ENCODE results near the gene ATP6V0E1. TPM values are rescaled to one million over a fixed set of nuclear protein-coding genes. Genes with fewer than 3 reads are reported as not detected.
"Not testable (repeated sequence)": the region's sequence is repeated elsewhere in the genome, so short reads cannot be mapped to it uniquely, and the experiment has no call there.

Gene ATP6V0E1
- total RNA-seq, 2 donors from 2014 or later = 105 to 117 TPM

DNA sequence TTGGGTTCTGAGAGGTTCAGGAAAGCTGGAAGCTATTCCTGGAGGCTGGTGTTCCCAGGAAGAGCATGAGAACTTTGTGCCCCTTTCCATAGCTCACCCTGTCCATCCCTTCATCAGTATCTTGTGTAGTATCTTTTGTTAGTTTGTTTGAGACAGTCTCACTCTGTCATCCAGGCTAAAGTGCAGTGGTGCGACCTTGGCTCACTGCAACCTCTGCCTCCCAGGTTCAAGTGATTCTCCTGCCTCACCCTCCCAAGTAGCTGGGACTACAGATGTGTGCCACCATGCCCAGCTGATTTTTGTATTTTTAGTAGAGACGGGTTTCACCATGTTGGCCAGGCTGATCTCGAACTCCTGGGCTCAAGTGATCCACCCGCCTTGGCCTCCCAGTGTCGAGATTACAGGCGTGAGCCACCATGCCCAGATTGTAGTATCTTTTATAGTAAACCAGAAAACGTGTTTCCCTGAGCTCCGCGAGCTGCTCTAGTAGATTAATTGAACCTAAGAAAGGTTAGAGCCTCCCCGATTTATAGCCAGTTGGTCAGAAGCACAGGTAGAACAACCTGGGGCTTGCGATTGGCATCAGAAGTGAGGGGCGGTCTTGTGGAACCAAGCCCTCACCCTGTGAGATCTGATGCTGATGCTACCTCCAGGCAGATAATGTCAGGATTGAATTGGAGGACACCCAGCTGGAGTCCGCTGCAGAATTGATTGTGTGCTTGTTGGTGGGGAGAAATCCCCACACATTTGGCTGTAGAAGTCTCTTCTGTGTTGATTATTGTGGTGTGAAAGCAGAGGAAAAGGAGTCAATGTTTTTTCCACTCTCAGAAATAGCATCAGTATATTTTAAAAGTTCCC lies 32.3 kb downstream of the ATP6V0E1 start:
- Mint-ChIP-seq H3K4me1 (ENCODE audit: low read depth) (peaks cover 68% of the 10 kb centered on the region), H3K9me3 (no peaks in the 10 kb centered on the region), H3K36me3 (ENCODE audit: insufficient read depth in 2 of 2) (peaks cover under 1 to 7% of the 10 kb centered on the region in 2 donors), H3K27ac (peak overlapping the region; percentile 86), H3K4me3 (peak overlapping the region; percentile 20 to 45), H3K27me3 (ENCODE audit: low read depth) (no peaks in the 10 kb centered on the region)
- no peak for DNase-seq
- no peak for ATAC-seq (replicated peaks in 1 of 2)

DNA sequence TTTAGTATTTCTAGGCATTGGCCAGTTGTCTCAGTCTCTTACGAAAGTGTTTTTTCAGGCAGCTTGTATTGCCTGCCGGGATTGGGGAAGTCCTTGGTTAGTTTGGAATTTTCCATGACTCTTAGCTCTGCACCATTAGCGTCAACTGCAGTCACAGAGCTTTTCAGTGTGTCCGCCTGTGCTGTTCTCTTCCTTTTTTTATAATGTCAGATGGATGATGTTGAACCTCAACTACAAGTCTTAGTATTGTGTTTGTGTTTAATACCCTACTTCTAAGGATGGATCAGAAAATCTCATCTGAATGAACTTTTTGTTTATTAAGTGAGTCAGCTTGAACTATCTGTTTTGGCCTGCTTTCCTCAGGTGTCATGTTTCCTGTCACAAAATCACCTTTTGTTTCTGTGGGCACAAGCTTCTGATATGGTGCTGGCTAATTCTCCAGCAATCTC lies 33.1 kb downstream of the ATP6V0E1 start:
- DNase-seq (no peak), ATAC-seq (replicated peaks in 1 of 2) (peak; percentile 44 to 52)
- Mint-ChIP-seq H3K36me3 (ENCODE audit: insufficient read depth in 2 of 2) (peaks cover 2 to 10% of the 10 kb centered on the region in 2 donors), H3K27ac (peak overlapping the region; percentile 86), H3K27me3 (ENCODE audit: low read depth) (no peaks in the 10 kb centered on the region), H3K9me3 (no peaks in the 10 kb centered on the region), H3K4me3 (peak overlapping the region; percentile 4 to 45), H3K4me1 (ENCODE audit: low read depth) (peaks cover 66% of the 10 kb centered on the region)

DNA sequence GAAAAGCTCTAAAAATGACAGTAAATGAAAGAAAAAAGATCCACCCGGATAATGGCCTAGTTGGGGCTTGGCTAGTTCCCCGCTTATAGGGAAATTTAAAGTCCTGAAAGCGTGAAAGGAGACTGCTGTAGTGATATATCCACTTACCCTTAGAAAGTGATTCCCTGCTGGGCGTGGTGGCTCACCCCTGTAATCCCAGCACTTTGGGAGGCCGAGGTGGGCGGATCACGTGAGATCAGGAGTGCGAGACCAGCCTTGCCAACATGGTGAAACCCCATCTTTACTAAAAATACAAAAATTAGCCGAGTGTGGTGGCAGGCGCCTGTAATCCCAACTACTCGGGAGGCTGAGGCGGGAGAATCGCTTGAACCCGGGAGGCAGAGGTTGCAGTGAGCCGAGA lies 33.5 kb downstream of the ATP6V0E1 start:
- DNase-seq; H3K36me3 Mint-ChIP-seq (ENCODE audit: insufficient read depth in 2 of 2); H3K27me3 Mint-ChIP-seq (ENCODE audit: low read depth); ATAC-seq (replicated peaks in 1 of 2); H3K9me3 Mint-ChIP-seq: not testable (repeated sequence)
- Mint-ChIP-seq H3K4me3 (peak overlapping the region in 1 of 2 donors; percentile 45), H3K27ac (peak overlapping the region; percentile 86), H3K4me1 (ENCODE audit: low read depth) (peaks cover 62% of the 10 kb centered on the region)

DNA sequence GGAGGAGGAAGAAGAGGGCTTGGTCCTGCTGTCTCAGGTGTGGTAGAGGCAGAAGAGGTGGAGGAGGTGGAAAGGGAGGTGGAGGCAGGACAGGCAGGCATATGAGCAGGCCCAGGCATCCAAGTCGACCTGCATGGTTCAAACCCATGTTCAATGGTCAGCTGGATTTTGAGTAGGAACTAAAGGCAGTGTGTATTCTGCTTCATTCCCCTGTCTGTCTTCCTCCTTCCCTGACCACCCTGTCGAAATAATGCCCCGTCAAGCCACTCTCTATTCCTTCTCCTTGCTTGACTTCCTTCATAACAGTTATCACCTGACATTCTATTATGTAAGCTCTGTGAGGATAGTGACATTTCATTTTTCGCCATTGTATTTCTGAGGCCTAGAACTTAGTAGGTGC lies 34.8 kb downstream of the ATP6V0E1 start:
- Mint-ChIP-seq H3K36me3 (ENCODE audit: insufficient read depth in 2 of 2) (peaks cover 4 to 6% of the 10 kb centered on the region in 2 donors), H3K9me3 (no peaks in the 10 kb centered on the region), H3K4me3 (no peak overlapping the region), H3K4me1 (ENCODE audit: low read depth) (peaks cover 52% of the 10 kb centered on the region), H3K27me3 (ENCODE audit: low read depth) (no peaks in the 10 kb centered on the region), H3K27ac (peak overlapping the region; percentile 88)
- ATAC-seq (replicated peaks in 1 of 2) = no peak
- no peak for DNase-seq

DNA sequence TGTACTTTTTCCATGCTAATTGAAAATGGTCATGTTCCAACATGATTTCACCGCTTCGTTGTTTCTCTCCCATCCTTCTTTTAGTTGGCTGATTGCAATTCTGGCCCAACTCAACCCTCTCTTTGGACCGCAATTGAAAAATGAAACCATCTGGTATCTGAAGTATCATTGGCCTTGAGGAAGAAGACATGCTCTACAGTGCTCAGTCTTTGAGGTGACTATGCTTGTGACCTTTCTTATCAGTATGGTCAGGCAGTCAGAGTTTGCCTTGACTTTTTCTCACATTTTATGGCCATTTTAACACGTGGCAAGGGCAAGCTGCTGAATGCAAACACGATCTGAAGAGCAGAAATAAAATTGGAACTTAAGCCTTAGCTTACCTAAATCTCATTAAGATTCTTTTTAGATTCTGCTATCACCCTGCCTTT lies 36.6 kb downstream of the ATP6V0E1 start:
- Mint-ChIP-seq H3K36me3 (ENCODE audit: insufficient read depth in 2 of 2) (peaks cover 6 to 10% of the 10 kb centered on the region in 2 donors), H3K27ac (peak overlapping the region; percentile 2), H3K27me3 (ENCODE audit: low read depth) (no peaks in the 10 kb centered on the region), H3K4me3 (no peak overlapping the region), H3K9me3 (no peaks in the 10 kb centered on the region), H3K4me1 (ENCODE audit: low read depth) (peaks cover 34% of the 10 kb centered on the region)
- no peak for ATAC-seq (replicated peaks in 1 of 2)
- DNase-seq = no peak

DNA sequence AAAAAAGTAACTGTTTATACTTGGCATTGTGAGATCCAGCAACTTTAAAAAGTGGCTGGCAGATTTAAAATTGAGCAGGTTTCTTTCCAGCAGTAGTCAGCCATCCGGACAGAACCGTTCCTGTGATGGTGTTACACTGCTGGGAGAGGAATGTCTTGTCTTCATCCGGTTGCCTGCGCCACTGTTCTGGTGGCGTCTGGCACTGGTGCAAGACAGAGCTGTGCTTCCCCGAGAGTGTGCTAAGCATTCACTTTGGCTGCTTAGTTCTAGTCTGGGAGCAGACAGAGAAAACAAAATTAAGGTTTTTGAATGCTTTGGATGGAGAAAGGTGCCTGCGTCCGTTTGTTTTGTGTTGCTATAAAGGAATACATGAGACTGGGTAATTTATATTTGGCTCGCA lies 37.1 kb downstream of the ATP6V0E1 start:
- no peak for DNase-seq
- H3K4me3 Mint-ChIP-seq = no peak overlapping the region
- no peaks in the 10 kb centered on the region for H3K27me3 Mint-ChIP-seq (ENCODE audit: low read depth)
- H3K36me3 Mint-ChIP-seq (ENCODE audit: insufficient read depth in 2 of 2) = peaks cover 6 to 13% of the 10 kb centered on the region in 2 donors
- H3K9me3 Mint-ChIP-seq = no peaks in the 10 kb centered on the region
- no peak for ATAC-seq (replicated peaks in 1 of 2)
- H3K4me1 Mint-ChIP-seq (ENCODE audit: low read depth) = peaks cover 30% of the 10 kb centered on the region
- H3K27ac Mint-ChIP-seq = peak overlapping the region; percentile 79

DNA sequence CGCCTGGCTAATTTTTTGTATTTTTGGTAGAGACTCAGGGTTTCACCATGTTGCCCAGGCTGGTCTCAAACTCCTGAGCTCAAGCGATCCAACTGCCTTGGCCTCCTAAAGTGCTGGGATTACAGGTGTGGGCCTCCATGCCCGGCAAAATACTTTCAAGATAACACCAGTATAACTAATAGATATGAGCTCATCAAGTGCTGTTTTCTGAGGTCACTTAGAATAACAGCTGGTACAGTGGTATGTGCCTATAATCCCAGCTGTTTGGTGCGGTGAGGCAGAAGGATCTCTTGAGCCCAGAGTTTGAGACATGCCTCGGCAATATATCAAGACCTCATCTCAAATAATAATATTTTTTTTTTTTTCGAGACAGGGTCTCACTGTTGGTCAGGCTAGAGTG lies 42.1 kb downstream of the ATP6V0E1 start:
- H3K27me3 Mint-ChIP-seq (ENCODE audit: low read depth) = no peaks in the 10 kb centered on the region
- H3K4me3 Mint-ChIP-seq = no peak overlapping the region
- H3K9me3 Mint-ChIP-seq = no peaks in the 10 kb centered on the region
- peaks cover 11% of the 10 kb centered on the region for H3K4me1 Mint-ChIP-seq (ENCODE audit: low read depth)
- no peak for DNase-seq
- no peak for ATAC-seq (replicated peaks in 1 of 2)
- H3K36me3 Mint-ChIP-seq (ENCODE audit: insufficient read depth in 2 of 2) = peaks cover 6 to 13% of the 10 kb centered on the region in 2 donors
- peak overlapping the region; percentile 22 for H3K27ac Mint-ChIP-seq

DNA sequence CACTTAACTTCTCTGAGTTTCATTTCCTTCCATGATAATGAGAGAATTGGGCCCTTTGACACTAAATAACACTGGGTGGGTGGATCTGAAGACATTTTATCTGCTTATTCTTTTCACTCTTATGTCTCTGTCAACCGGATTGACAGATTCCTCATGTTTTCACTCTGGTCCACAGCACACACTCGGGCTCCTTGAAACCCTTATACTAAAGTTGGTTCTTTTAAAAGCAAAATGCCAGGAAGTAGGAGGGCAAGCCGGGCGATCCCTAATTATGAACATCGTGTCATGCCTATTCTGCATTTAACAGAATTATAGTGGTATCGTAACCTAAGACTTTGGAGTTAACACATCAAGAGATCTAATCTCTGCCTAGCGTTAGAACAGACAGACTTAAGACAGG lies 44.3 kb downstream of the ATP6V0E1 start:
- no peak overlapping the region for H3K27ac Mint-ChIP-seq
- H3K36me3 Mint-ChIP-seq (ENCODE audit: insufficient read depth in 2 of 2) = peaks cover 2 to 7% of the 10 kb centered on the region in 2 donors
- ATAC-seq (replicated peaks in 1 of 2) (no peak), DNase-seq (no peak)
- H3K9me3 Mint-ChIP-seq = no peaks in the 10 kb centered on the region
- no peaks in the 10 kb centered on the region for H3K27me3 Mint-ChIP-seq (ENCODE audit: low read depth)
- H3K4me3 Mint-ChIP-seq = no peak overlapping the region
- peaks cover 10% of the 10 kb centered on the region for H3K4me1 Mint-ChIP-seq (ENCODE audit: low read depth)

DNA sequence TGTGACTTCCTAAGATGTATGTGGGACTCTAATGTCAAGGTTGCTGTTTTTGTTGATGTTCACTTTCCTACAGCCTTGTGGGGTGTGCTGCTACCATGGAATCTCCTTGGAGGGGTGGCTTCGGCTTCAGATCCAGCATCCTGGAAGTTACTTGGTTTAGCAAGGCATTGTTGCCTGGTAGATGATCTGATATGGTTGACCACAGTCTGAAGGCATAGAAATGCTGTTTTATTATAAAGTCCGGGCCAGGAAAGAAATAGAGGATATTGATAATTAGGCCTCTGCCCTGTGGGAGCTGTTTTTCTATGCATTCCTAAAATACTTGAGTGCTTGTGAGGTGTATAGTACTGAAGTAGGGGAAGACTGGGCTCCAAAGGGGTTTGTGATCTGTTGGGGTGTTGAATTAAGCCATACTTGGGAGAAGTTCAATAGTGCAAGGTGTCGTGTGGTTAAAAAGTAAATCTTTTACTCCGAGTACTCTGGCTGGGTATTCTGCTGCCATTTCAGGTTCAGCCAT lies 45.3 kb downstream of the ATP6V0E1 start:
- peaks cover 19% of the 10 kb centered on the region for H3K4me1 Mint-ChIP-seq (ENCODE audit: low read depth)

DNA sequence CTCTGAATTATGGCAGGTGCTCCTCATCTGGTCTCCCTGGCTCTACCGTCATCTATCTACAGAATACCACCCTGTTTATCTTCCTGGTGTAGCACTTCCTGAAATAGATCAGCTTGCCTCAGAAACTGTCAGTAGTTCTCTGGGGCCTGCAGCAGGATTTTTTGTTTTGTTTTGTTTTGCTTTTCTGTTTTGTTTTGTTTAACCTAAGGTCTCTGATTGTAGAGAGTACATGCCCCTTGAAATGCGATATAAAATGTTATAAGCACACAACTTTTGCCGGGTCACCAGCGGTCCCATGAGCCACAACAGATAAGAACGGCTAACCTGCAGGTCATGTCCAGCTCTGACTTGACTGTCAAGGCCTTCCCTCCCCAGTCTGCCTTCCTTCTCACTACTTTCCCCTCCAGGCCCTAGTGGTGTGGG lies 45.9 kb downstream of the ATP6V0E1 start:
- ATAC-seq (replicated peaks in 1 of 2) = no peak
- Mint-ChIP-seq H3K4me1 (ENCODE audit: low read depth) (peaks cover 24% of the 10 kb centered on the region), H3K4me3 (no peak overlapping the region), H3K9me3 (no peaks in the 10 kb centered on the region), H3K36me3 (ENCODE audit: insufficient read depth in 2 of 2) (peaks cover 2 to 8% of the 10 kb centered on the region in 2 donors), H3K27ac (no peak overlapping the region), H3K27me3 (ENCODE audit: low read depth) (no peaks in the 10 kb centered on the region)
- no peak for DNase-seq

More for the DNA sequence above, 45.3 kb downstream of the ATP6V0E1 start:
- Mint-ChIP-seq H3K27me3 (ENCODE audit: low read depth) (no peaks in the 10 kb centered on the region), H3K27ac (no peak overlapping the region), H3K9me3 (no peaks in the 10 kb centered on the region), H3K4me3 (no peak overlapping the region), H3K36me3 (ENCODE audit: insufficient read depth in 2 of 2) (peaks cover 2 to 9% of the 10 kb centered on the region in 2 donors)
- DNase-seq = no peak
- ATAC-seq (replicated peaks in 1 of 2) = no peak

DNA sequence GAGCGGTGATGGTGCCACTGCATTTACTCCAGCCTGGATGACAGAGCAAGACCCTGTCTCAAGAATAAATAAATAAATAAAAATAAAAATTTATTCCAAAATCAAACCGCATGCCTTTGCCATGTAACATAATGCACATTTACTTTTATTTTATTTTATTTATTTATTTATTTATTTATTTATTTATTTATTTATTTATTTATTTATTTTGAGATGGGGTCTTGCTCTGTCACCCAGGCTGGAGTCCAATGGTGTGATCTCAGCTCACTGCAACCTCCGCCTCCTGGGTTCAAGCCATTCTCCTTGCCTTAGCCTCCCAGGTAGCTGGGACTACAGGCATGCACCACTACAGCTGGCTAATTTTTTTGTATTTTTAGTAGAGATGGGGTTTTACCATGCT lies 48.5 kb downstream of the ATP6V0E1 start:
- Mint-ChIP-seq H3K4me1 (ENCODE audit: low read depth) (peaks cover 40% of the 10 kb centered on the region), H3K36me3 (ENCODE audit: insufficient read depth in 2 of 2) (peaks cover 2 to 10% of the 10 kb centered on the region in 2 donors)
- not testable (repeated sequence) for H3K27me3 Mint-ChIP-seq (ENCODE audit: low read depth); H3K4me3 Mint-ChIP-seq; ATAC-seq (replicated peaks in 1 of 2); H3K9me3 Mint-ChIP-seq; DNase-seq; H3K27ac Mint-ChIP-seq

DNA sequence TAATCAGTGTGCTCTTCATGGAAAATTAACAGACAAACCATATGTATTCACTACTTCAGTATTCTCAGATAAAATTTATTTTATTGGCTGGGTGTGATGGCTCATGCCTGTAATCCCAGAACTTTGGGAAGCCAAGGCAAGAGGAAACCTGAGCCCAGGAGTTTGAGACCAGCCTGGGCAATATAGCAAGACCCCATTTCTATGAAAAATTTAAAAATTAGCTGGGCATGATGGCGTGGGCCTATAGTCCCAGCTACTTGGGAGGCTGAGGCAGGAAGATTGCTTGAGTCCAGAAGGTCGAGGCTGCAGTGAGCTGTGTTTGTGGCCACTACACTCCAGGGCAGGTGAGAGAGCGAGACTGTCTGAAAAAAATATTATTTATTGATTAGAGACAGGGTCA lies 49.2 kb downstream of the ATP6V0E1 start:
- Mint-ChIP-seq H3K4me3 (no peak overlapping the region), H3K27me3 (ENCODE audit: low read depth) (no peaks in the 10 kb centered on the region), H3K9me3 (no peaks in the 10 kb centered on the region), H3K36me3 (ENCODE audit: insufficient read depth in 2 of 2) (peaks cover 2 to 10% of the 10 kb centered on the region in 2 donors), H3K27ac (no peak overlapping the region), H3K4me1 (ENCODE audit: low read depth) (peaks cover 44% of the 10 kb centered on the region)
- DNase-seq (no peak), ATAC-seq (replicated peaks in 1 of 2) (no peak)

DNA sequence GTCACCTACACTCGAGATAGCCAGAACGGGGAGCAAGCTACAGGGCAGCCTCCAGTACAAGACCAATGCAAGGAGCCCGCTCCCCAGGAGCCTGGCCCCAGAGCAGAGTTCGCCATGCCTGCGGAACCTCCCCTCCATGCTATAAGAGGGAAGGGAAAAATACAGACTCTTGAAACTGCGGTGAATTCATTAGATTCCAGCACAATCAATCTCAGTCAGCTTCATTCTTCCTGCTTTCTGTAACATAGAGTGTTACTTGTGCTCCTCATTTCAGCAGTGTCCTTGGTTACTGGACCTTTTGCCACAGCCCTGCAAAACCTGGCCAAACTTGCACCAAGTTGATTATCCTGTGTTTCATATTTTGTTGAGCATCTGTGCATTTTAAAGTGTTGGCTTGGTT lies 50.4 kb downstream of the ATP6V0E1 start:
- H3K4me3 Mint-ChIP-seq = no peak overlapping the region
- no peaks in the 10 kb centered on the region for H3K9me3 Mint-ChIP-seq
- DNase-seq (no peak), ATAC-seq (replicated peaks in 1 of 2) (no peak)
- H3K27me3 Mint-ChIP-seq (ENCODE audit: low read depth) = no peaks in the 10 kb centered on the region
- peak overlapping the region; percentile 70 for H3K27ac Mint-ChIP-seq
- H3K36me3 Mint-ChIP-seq (ENCODE audit: insufficient read depth in 2 of 2) = peaks cover 2 to 10% of the 10 kb centered on the region in 2 donors
- H3K4me1 Mint-ChIP-seq (ENCODE audit: low read depth) = peaks cover 46% of the 10 kb centered on the region
